MM.1S (cell line): ENCODE measurements around the gene HPCAL1.

ENCODE experiments used
- CTCF ChIP-seq: fragments of 300-600 bp; sonication (generic); IDR thresholded peaks from 2 replicates; pipeline ENCODE4 v1.5.1; 2016; ENCODE audit warnings: antibody characterized with exemption, low read length, mixed read lengths
- EZH2 ChIP-seq: fragments of 300-600 bp; sonication (generic); optimal IDR thresholded peaks from 2 replicates; pipeline ENCODE3; 2017; ENCODE audit warnings: low read depth, mild to moderate bottlenecking, antibody characterized with exemption, low read length, mixed read lengths
- EZH2phosphoT487 ChIP-seq: fragments of 300-600 bp; sonication (generic); IDR thresholded peaks from 2 replicates; pipeline ENCODE4 v1.6.1; 2018; ENCODE audit warnings: antibody characterized with exemption, low read length

- TF ChIP-seq EZH2 (no peak), CTCF (no peak), EZH2phosphoT487 (no peak)
These were observed 29.1 kb downstream of the HPCAL1 start for GRCh38 chr2:10331702-10332401.
